ENCODE measurements around the gene FHL2. TPM values are rescaled to one million over a fixed set of nuclear protein-coding genes. Genes with fewer than 3 reads are reported as not detected.

Gene FHL2
- total and polyA plus RNA-seq, 9 of the 15 experiments (the other 6 are each of a cell fraction or from before 2014, with no cell fraction given): 7.5 to 33.1 (median 23.9) TPM

DNA sequence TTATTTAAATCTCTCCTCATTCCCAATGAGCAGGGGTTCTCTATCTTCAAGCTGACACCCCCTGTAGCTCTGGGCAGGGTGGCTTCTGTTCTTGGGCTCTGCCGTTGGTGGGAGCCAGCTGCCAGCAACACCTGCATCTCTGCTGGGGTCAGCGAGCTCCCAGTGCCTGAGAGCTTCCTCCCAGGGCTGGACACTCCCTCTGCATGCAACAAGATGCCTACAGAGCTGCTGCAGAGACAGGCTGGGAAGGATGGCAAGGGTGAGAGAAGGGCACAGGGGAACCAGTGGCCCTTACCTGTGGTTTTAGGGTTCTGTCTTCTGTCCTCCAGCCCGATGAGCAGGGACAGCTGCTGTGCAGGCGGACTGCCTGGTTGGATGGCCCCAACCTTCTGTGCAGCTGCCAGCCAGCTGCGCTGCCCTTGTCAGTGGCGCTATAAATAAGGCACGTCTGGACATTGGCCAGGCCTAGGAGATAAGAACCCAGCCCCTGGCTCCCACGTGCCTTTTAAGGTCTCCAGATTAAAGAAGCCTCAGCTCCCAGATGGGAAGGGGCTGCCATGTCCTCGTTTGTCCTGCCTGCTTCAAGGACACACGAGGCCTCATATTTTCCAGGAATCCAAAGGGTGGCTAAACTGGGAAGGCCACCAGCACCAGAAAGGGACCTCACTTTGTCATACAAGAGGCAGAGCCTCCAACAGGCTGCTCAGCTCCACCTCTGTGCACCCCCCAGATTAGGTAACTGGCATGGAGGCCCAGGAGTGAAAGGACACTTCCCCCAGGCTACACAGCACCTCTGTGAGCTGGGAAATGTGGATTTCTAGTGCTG is 39.5 kb upstream of the FHL2 start (continued):
- TF ChIP-seq, protein P1, sequence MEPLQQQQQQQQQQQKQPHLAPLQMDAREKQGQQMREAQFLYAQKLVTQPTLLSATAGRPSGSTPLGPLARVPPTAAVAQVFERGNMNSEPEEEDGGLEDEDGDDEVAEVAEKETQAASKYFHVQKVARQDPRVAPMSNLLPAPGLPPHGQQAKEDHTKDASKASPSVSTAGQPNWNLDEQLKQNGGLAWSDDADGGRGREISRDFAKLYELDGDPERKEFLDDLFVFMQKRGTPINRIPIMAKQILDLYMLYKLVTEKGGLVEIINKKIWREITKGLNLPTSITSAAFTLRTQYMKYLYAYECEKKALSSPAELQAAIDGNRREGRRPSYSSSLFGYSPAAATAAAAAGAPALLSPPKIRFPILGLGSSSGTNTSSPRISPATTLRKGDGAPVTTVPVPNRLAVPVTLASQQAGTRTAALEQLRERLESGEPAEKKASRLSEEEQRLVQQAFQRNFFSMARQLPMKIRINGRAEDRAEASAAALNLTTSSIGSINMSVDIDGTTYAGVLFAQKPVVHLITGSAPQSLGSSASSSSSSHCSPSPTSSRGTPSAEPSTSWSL (CRISPR knock-in tag; IDR thresholded peaks at IDR 0.05; ENCODE audit: borderline replicate concordance): no peak
- TF ChIP-seq MYC (IDR thresholded peaks at IDR 0.05; ENCODE audit: low read depth, low read length) (peak; percentile 71), MYC (CRISPR knock-in tag; IDR thresholded peaks at IDR 0.05; ENCODE audit: borderline replicate concordance, low read depth) (no peak), ZNF76 (CRISPR knock-in tag; IDR thresholded peaks at IDR 0.05; ENCODE audit: borderline replicate concordance) (0 out of 2 replicates have a peak, but pooled peaks have one; percentile 38), ZNF224 (CRISPR knock-in tag; IDR thresholded peaks at IDR 0.05) (no peak), ZNF586 (CRISPR knock-in tag; conservative IDR thresholded peaks at IDR 0.05) (no peak), ESRRB (CRISPR knock-in tag; IDR thresholded peaks at IDR 0.05; ENCODE audit: borderline replicate concordance) (no peak), RFX7 (CRISPR knock-in tag; IDR thresholded peaks at IDR 0.05) (no peak), ZNF274 (IDR thresholded peaks at IDR 0.05; ENCODE audit: borderline replicate concordance, low read depth, low read length) (no peak), NR2C2 (CRISPR knock-in tag; IDR thresholded peaks at IDR 0.05) (no peak), NR2C2 (tag; IDR thresholded peaks at IDR 0.05) (peak; percentile 29; the same call in 1 of the 2 replicates), POLR2A (conservative IDR thresholded peaks at IDR 0.05) (no peak), RAD51 (IDR thresholded peaks at IDR 0.05; ENCODE audit: borderline replicate concordance, low read depth) (no peak), EZH2 (IDR thresholded peaks at IDR 0.05; ENCODE audit: borderline replicate concordance, low read depth, low read length) (no peak), TCF7 (IDR thresholded peaks at IDR 0.05; ENCODE audit: borderline replicate concordance) (no peak), HEY1 (CRISPR knock-in tag; IDR thresholded peaks at IDR 0.05; ENCODE audit: borderline replicate concordance) (no peak), KAT7 (CRISPR knock-in tag; IDR thresholded peaks at IDR 0.05; ENCODE audit: borderline replicate concordance) (no peak), HNRNPUL1 (IDR thresholded peaks at IDR 0.05; ENCODE audit: low read length) (no peak), MTF1 (CRISPR knock-in tag; IDR thresholded peaks at IDR 0.05; ENCODE audit: borderline replicate concordance) (no peak), ZC3H4 (CRISPR knock-in tag; IDR thresholded peaks at IDR 0.05; ENCODE audit: borderline replicate concordance) (no peak)
- TF ChIP-seq, protein P2, sequence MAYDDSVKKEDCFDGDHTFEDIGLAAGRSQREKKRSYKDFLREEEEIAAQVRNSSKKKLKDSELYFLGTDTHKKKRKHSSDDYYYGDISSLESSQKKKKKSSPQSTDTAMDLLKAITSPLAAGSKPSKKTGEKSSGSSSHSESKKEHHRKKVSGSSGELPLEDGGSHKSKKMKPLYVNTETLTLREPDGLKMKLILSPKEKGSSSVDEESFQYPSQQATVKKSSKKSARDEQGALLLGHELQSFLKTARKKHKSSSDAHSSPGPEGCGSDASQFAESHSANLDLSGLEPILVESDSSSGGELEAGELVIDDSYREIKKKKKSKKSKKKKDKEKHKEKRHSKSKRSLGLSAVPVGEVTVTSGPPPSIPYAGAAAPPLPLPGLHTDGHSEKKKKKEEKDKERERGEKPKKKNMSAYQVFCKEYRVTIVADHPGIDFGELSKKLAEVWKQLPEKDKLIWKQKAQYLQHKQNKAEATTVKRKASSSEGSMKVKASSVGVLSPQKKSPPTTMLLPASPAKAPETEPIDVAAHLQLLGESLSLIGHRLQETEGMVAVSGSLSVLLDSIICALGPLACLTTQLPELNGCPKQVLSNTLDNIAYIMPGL (CRISPR knock-in tag; IDR thresholded peaks at IDR 0.05): no peak
- TF ChIP-seq, protein P3, sequence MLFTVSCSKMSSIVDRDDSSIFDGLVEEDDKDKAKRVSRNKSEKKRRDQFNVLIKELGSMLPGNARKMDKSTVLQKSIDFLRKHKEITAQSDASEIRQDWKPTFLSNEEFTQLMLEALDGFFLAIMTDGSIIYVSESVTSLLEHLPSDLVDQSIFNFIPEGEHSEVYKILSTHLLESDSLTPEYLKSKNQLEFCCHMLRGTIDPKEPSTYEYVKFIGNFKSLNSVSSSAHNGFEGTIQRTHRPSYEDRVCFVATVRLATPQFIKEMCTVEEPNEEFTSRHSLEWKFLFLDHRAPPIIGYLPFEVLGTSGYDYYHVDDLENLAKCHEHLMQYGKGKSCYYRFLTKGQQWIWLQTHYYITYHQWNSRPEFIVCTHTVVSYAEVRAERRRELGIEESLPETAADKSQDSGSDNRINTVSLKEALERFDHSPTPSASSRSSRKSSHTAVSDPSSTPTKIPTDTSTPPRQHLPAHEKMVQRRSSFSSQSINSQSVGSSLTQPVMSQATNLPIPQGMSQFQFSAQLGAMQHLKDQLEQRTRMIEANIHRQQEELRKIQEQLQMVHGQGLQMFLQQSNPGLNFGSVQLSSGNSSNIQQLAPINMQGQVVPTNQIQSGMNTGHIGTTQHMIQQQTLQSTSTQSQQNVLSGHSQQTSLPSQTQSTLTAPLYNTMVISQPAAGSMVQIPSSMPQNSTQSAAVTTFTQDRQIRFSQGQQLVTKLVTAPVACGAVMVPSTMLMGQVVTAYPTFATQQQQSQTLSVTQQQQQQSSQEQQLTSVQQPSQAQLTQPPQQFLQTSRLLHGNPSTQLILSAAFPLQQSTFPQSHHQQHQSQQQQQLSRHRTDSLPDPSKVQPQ (CRISPR knock-in tag; IDR thresholded peaks at IDR 0.05; ENCODE audit: borderline replicate concordance): no peak
